H54 (cell line): ENCODE data around the gene MOB1B.

Experiments
- DNase-seq: peaks from one replicate; pipeline ENCODE4 v3.0.0; 2011; ENCODE audit warnings: low spot score, mixed read lengths; ENCODE audit not compliant: insufficient read length
- FAIRE-seq: peaks from 3 replicates; lab custom pipeline; 2011; peaks lifted over from hg19 to GRCh38; lab: Jason Lieb, UNC
- POLR2A ChIP-seq: IDR thresholded peaks from 2 replicates; pipeline ENCODE4 v1.6.1; 2011; ENCODE audit warnings: low read depth, mild to moderate bottlenecking, low read length

MOB1B gene

DNA sequence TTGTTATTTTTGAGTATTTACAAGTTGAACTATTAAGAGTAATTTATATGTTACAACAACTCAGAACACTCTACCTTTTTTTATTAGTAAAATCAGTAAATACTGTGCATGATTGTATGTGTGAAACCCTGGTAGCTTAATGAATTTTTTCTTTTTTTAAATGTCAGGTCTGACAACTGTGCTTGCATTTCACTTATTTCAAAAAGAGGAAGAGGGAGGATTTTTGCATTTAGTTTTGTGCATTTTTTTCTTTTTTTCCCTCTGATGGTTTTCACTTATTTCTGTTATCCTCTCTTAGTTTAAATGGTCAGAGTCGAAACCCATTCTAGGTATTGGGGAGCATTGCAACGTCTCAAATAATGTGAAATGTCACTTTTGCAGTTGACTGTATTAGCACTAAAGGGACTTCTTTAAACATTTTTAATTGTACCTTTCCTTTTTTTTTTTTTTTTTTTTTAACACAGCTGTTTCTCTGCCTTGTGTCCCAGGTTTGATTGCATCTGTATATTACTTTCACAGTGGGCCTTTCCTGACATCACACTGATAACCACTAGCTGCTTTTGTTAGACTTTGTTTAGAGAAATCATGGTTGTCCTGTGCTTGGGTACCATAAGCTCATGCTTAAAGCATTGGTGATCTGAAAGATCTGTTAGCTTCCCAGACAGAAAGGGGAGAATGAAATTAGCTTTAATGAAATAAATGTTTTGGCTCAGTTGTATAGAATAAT lies 28.5 kb downstream of the MOB1B start:
- no peak for DNase-seq
- no peak for FAIRE-seq

DNA sequence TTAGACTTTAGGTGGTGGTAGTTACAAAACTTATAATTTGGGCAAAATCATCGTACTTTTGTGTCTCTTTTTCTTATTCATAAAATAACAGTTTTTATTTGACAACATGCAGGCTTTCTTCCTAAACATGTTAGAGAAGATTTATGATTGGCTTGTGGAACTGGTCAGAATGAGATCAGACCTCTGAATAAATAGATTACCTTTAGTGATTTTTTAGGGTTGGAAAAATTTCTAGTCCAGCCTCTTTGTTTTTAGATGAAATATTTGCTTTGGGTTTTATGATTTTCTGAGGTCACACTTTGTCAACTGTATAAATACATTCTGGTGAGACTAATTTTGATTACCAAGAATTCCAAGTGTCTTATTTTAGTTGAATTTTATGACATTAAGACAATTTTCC lies 29.2 kb downstream of the MOB1B start:
- no peak for TF ChIP-seq POLR2A
- no peak for FAIRE-seq
- no peak for DNase-seq

More for the DNA sequence above, 28.5 kb downstream of the MOB1B start:
- TF ChIP-seq POLR2A, result no peak

DNA sequence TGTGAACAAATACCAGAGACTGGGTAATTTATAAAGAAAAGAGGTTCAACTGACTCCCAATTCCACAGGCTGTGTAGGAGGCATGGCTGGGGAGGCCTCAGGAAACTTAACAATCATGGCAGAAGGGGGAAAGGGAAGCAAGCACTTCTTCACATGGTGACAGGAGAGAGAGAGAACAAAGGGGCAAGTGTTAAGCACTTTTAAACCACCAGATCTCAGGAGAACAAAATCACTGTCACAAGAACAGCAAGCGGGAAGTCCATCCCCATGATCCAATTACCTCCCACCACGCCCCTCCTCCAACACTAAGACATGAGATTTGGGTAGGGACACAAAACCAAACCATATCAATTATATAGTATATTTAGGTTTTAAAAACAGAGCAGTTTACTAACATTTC lies 30.8 kb downstream of the MOB1B start:
- FAIRE-seq (no peak), DNase-seq (no peak)
- no peak for TF ChIP-seq POLR2A

DNA sequence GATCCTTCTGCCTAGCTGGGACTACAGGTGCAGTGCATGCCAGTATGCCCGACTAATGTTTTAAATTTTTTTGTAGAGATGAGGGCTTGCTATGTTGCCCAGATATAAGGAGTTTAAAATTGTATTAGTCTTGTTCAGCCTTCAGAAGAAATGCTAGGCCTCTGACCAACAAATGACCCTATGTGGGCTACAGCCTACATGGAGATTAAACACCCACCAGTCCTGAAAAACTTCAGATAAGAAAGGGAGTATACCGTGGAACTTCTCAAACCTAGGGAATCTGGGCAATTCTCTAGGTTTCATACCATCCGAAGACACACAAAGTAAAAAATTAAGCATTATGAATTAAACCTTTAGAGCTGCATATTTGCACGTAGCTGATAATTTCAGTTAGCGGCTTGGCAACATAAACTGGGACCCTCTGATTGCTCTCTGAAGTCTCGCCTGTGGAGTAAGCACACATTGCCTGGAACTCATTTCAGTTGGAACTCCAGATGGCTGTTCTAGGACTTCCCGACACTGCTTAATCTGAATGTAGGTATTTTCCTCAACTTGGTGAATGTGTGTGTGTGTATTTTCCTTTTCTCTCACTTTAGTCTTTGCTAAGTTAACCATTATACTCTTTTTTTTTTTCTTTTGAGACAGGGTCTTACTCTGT lies 33.0 kb downstream of the MOB1B start:
- FAIRE-seq (no peak), DNase-seq (no peak)
- TF ChIP-seq POLR2A, result no peak

DNA sequence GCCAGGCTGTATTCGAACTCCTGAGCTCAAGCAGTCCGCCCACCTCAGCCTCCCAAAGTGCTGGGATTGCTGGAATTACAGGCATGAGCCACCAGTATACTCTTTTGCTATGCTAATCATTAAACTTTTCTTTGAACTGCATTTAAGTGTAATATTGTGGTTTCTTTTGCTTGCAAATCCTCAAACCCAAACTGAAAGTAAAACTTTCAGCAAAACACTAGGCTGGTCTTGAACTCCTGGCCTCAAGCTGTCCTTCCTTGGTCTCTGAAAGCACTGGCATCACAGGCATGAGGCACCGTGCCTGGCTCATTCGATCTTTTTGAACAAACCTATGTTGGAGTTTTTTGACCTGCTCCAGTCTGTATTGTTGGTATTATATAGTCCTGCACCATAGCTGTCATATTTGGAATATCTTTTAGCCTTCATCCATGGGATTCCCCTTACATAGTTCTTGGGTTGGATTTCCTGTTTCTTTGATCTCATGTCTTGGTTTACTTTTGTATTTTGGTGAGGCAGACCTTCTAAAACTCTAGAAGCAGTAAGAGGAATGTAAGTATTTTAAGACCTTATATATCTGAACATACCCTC lies 34.1 kb downstream of the MOB1B start:
- DNase-seq (no peak), FAIRE-seq (no peak)
- TF ChIP-seq POLR2A, result no peak

DNA sequence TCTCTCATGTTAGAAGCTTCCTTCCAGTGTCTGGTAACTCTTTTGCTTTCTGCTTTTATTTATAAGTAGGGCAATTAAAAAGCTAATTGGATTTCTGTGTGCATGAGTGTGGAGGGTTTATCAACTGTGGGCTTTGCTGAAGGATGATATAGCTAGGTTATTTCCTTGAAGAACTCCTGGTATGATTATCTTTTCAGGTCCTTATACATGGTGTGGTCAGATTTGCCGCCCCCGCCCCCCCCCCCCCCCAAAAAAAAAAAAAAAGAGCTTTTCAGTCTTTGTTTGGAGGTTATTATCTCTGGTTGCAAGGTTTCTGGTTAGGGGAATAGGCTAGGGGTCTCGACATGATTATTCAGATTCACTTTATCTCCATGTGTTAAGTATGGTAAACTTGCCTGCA lies 35.9 kb downstream of the MOB1B start:
- DNase-seq (no peak), FAIRE-seq (no peak)
- no peak for TF ChIP-seq POLR2A

DNA sequence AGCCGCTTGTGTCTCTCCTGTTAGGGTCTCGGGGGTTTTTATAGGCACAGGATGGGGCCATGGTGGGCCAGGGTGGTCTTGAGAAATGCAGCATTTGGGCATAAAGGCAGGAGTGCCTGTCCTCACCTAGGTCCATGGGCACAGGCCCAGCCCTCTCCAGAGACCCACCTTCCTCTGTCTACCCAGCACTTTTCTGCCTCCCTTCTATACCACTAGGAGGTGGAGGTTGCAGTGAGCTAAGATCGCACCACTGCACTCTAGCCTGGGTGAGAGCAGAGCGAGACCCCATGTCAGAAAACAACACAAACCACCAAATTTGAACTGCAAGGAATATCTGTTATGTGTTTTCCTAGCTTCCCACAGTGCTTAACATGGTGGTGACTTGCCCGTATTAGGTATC lies 38.0 kb downstream of the MOB1B start:
- DNase-seq (no peak), FAIRE-seq (no peak)
- no peak for TF ChIP-seq POLR2A

DNA sequence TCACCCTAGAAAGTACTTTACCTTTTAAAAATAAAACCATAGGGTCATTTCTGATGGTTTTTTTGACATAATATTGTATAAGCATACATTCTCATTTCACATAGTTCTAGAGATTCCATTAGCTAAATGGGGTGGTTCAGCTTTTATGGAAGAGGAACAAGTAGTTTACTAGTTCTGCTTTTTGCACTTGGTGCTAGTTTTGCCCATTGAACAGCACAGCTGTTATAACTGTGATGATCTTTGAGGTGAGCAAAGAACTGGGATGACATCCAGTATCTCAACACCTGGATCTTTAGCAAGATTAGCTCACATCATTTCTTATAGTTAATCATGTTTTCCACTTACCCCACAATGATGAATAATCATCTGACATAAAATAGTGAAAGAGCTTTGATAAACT lies 40.9 kb downstream of the MOB1B start:
- FAIRE-seq, result no peak
- no peak for TF ChIP-seq POLR2A

DNA sequence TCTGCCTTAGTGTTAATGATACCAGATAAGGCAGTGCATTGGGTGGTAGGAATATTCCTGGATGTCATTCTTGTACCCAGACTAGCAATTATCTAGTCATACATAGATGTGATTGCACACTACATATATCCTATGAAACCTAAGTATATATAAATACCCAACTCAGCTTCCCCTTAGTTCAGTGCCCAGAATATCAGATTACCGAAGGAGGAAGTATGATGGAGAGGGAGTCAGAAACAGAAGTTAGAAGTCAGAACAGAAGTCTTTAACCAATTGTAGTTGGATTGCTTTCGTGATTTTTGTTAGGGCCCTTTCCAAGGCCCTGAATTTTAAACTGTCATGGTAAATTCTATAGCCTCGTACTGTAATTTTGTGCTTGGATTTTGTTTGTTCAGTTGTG lies 42.9 kb downstream of the MOB1B start:
- FAIRE-seq (no peak), DNase-seq (no peak)
- no peak for TF ChIP-seq POLR2A

More for the DNA sequence above, 40.9 kb downstream of the MOB1B start:
- DNase-seq, result no peak

DNA sequence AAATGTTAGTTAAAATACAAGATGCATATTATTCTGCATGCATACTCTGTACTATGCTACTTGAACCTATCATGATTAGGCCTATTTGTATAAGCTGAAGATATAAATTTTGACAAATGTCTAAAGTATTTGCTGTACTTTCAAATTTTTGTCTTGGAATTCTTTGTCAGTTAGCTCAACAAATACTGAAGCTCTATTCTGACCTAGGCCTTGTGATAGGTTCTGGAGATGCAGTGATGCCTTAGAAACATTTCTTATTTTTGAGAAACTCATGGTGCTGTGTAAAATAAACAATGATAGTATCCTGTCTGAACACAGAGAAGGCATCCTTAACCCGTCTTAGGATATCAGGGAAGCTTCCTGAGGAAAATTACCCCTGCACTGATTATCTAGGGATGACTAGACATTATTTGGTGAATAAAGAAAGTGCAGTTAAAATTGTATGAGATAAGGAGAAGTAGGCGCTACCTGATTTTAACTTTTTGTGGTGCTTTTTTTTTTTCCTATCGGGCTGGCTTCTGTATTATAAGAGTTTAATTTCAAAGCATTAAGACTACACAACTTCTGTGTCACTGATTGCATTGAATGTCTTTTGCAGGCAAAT lies 43.4 kb downstream of the MOB1B start:
- DNase-seq (no peak), FAIRE-seq (no peak)
- no peak for TF ChIP-seq POLR2A

DNA sequence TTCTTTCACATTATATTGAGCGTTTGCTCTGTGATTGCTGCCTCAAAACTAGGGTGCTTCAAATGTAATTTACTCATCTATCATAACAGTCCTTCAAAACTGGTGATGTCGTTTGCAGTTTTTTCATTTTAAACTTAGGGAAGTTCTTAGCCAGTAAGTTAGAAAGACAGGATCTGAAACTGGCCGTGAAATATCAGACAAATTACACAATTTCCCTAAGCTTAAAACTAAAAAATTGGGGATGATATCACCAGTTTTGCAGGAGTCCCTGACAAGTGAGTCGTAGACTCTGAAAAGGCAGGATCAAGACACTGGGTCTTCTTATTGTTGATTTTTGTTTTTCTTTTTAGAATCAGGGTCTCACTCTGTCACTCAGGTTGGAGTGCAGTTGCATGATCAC lies 44.8 kb downstream of the MOB1B start:
- no peak for TF ChIP-seq POLR2A
- FAIRE-seq, result no peak
- DNase-seq, result no peak

DNA sequence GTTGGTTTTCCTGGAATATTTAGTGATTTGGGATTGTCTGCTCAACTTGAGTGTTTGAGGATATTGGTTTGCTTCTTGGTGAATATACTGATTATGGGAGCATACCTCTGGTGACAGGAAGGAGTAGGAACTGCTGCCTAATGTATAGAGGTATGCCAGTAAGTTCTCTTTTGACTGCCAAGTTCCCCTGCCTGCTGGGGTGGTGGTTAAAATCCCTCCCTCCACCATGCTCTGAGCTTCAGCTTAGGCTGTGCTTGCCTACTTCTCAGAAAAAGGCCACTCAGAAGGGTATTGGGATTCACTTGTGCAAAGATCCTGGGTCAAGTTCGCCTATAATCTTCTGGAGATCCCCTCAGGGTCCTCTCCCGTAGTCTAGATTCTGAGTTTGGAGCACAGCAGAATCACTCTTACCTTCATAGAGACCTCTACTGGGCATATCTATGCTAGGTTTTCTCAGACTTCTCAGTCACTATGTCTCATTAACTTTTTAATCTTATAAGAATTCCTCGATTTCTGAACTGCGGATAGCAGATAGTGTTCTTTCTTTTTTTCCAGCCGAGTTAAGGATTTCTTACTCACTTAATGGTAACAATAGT lies 46.6 kb downstream of the MOB1B start:
- DNase-seq (no peak), FAIRE-seq (no peak)

DNA sequence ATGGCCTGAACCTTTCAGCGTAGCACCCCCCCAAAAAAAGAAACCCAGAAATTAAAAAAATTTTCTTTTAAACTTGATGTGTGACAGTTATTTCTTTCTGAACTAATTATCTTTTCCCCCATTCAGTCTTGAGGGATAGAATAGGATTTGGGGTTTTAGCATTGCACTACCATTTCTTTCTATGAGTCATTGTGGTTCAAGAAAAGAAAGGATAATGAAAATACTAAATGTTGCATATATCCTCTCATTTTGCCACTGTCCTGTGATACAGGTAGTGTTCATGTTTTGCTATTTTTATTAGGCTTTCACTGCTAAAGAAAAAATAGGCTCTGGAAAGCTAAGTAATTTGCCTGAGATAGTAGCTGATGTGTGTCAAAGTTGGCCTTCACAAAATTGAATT lies 51.9 kb downstream of the MOB1B start:
- DNase-seq (no peak), FAIRE-seq (no peak)
- no peak for TF ChIP-seq POLR2A

More for the DNA sequence above, 46.6 kb downstream of the MOB1B start:
- TF ChIP-seq POLR2A, result no peak
